GM23338 (cell line): ENCODE results near the gene KCNS3. TPM values are rescaled to one million over a fixed set of nuclear protein-coding genes. Genes with fewer than 3 reads are reported as not detected.

Source experiments
- ATAC-seq: fragments of 200-7000 bp; cut with Tn5 transposase; 3 replicates; pipeline ENCODE4 v1.9.1; 2020
- DNase-seq: peaks from one replicate; pipeline ENCODE4 v3.0.0-alpha.2; 2015; ENCODE audit warnings: low spot score
- H2AFZ ChIP-seq: fragments of 200-600 bp; sonication (generic); 2 replicates; pipeline ENCODE4 v1.8.0; 2016; ENCODE audit warnings: antibody characterized with exemption, mild to moderate bottlenecking, moderate library complexity
- H3F3A ChIP-seq: fragments of 200-600 bp; sonication (generic); replicated peaks from 2 replicates; pipeline ENCODE4 v1.8.0; 2017; ENCODE audit warnings: antibody characterized with exemption, mixed run types, low read depth
- H3K27ac ChIP-seq: fragments of 200-600 bp; sonication (generic); 2 replicates; pipeline ENCODE4 v1.6.1; 2016; ENCODE audit warnings: low read depth
- H3K27me3 ChIP-seq: fragments of 200-600 bp; sonication (generic); 2 replicates; pipeline ENCODE4 v1.8.0; 2016; ENCODE audit warnings: mild to moderate bottlenecking, mixed run types, moderate library complexity; ENCODE audit not compliant: insufficient read depth
- H3K36me3 ChIP-seq: fragments of 200-600 bp; sonication (generic); 2 replicates; pipeline ENCODE4 v1.8.0; 2016; ENCODE audit warnings: mild to moderate bottlenecking; ENCODE audit not compliant: insufficient read depth
- H3K4me1 ChIP-seq: fragments of 200-600 bp; sonication (generic); 2 replicates; pipeline ENCODE4 v1.8.0; 2016; ENCODE audit warnings: mild to moderate bottlenecking, moderate library complexity; ENCODE audit not compliant: insufficient read depth
- H3K4me2 ChIP-seq: fragments of 200-600 bp; sonication (generic); 2 replicates; pipeline ENCODE4 v1.7.1; 2017; ENCODE audit warnings: mixed run types
- H3K4me3 ChIP-seq: fragments of 200-600 bp; sonication (generic); 2 replicates; pipeline ENCODE4 v1.6.1; 2016; ENCODE audit warnings: mixed run types
- H3K79me2 ChIP-seq: fragments of 200-600 bp; sonication (generic); replicated peaks from 2 replicates; pipeline ENCODE4 v1.8.0; 2017; ENCODE audit warnings: mild to moderate bottlenecking; ENCODE audit not compliant: insufficient read depth
- H3K9me2 ChIP-seq: fragments of 200-600 bp; sonication (generic); 2 replicates; pipeline ENCODE4 v1.8.0; 2017; ENCODE audit not compliant: insufficient read depth
- H4K20me1 ChIP-seq: fragments of 200-600 bp; sonication (generic); replicated peaks from 2 replicates; pipeline ENCODE4 v1.8.0; 2017; ENCODE audit warnings: mild to moderate bottlenecking; ENCODE audit not compliant: insufficient read depth
- H3K27ac Mint-ChIP-seq: 2 replicates; pipeline ENCODE4 v1.8.0; 2020; ENCODE audit warnings: inconsistent platforms, mild to moderate bottlenecking, moderate library complexity, mixed read lengths
- H3K27me3 Mint-ChIP-seq: 3 replicates; pipeline ENCODE4 v1.8.0; 2022; ENCODE audit warnings: low read depth, mild to moderate bottlenecking, moderate library complexity, mixed read lengths, inconsistent platforms; ENCODE audit not compliant: insufficient read depth, poor library complexity
- H3K36me3 Mint-ChIP-seq: 3 replicates; pipeline ENCODE4 v1.8.0; 2021; ENCODE audit warnings: low read depth, mild to moderate bottlenecking, inconsistent platforms, moderate library complexity, mixed read lengths
- H3K4me1 Mint-ChIP-seq: 3 replicates; pipeline ENCODE4 v1.8.0; 2020; ENCODE audit warnings: mild to moderate bottlenecking, inconsistent platforms, mixed read lengths
- H3K4me3 Mint-ChIP-seq: 3 replicates; pipeline ENCODE4 v1.8.0; 2021; ENCODE audit warnings: moderate library complexity, mild to moderate bottlenecking, inconsistent platforms, mixed read lengths
- H3K9me3 Mint-ChIP-seq: 3 replicates; pipeline ENCODE4 v1.8.0; 2020; ENCODE audit warnings: moderate library complexity, mild to moderate bottlenecking, inconsistent platforms, mixed read lengths
- CTCF ChIP-seq, 2 experiments: fragments of 200-600 bp in 1 of 2; sonication (generic) in 1 of 2; conservative IDR thresholded peaks; 2 replicates each; pipeline versions ENCODE4 v1.5.1 to v1.6.1; 2016 to 2017; ENCODE audit warnings: antibody characterized with exemption in 2 of 2, low read depth in 2 of 2, mild to moderate bottlenecking in 2 of 2, moderate library complexity in 1 of 2
- EZH2 ChIP-seq: fragments of 200-600 bp; sonication (generic); IDR thresholded peaks from one replicate; pipeline ENCODE4 v1.8.0; 2017; ENCODE audit warnings: antibody characterized with exemption, mild to moderate bottlenecking, low read depth; ENCODE audit not compliant: unreplicated experiment
- JUNB ChIP-seq: IDR thresholded peaks from one replicate; pipeline ENCODE4 v1.6.1; 2016; ENCODE audit warnings: antibody characterized with exemption; ENCODE audit not compliant: unreplicated experiment
- NANOG ChIP-seq: IDR thresholded peaks from 2 replicates; pipeline ENCODE4 v1.6.1; 2016; ENCODE audit warnings: antibody characterized with exemption, borderline replicate concordance
- POLR2AphosphoS5 ChIP-seq: IDR thresholded peaks from 2 replicates; pipeline ENCODE4 v1.6.1; 2016; ENCODE audit warnings: antibody characterized with exemption, low read depth
- REST ChIP-seq: IDR thresholded peaks from one replicate; pipeline ENCODE4 v1.6.1; 2018; ENCODE audit warnings: antibody characterized with exemption; ENCODE audit not compliant: unreplicated experiment
- STAT1 ChIP-seq: IDR thresholded peaks from one replicate; pipeline ENCODE4 v1.6.1; 2016; ENCODE audit warnings: antibody characterized with exemption; ENCODE audit not compliant: unreplicated experiment
- ZNF114 ChIP-seq: fragments of 250-450 bp; sonication (Bioruptor Pico); IDR thresholded peaks from 2 replicates; pipeline ENCODE4 v1.5.0; 2020; ENCODE audit warnings: mild to moderate bottlenecking, moderate library complexity
- ZNF331 ChIP-seq: fragments of 250-450 bp; sonication (Bioruptor Pico); IDR thresholded peaks from 2 replicates; pipeline ENCODE4 v1.5.0; 2020; ENCODE audit warnings: low read depth, mild to moderate bottlenecking, moderate library complexity
- polyA plus RNA-seq: library from polyadenylated mRNA; unstranded; fragments of >200 nt; fragmentation: Nextera tagmentation; extraction: Ambion mirVana; gene quantifications from 2 replicates; pipeline ENCODE4 v1.2.1, GENCODE V29; 2016
- total RNA-seq: library from RNA; depleted of rRNA; stranded (reverse); fragments of >200 nt; shearing (Covaris generic); gene quantifications from 2 replicates; pipeline ENCODE4 v1.2.3, GENCODE V29; 2014
- TF ChIP-seq, protein P1 (sequence below): fragments of 250-450 bp; sonication (Bioruptor Pico); IDR thresholded peaks from 2 replicates; pipeline ENCODE4 v1.5.0; 2020; ENCODE audit warnings: mild to moderate bottlenecking, moderate library complexity

KCNS3 gene
- total and polyA plus RNA-seq, 2 experiments from 2014 or later, result 23.2 to 80.0 TPM

DNA sequence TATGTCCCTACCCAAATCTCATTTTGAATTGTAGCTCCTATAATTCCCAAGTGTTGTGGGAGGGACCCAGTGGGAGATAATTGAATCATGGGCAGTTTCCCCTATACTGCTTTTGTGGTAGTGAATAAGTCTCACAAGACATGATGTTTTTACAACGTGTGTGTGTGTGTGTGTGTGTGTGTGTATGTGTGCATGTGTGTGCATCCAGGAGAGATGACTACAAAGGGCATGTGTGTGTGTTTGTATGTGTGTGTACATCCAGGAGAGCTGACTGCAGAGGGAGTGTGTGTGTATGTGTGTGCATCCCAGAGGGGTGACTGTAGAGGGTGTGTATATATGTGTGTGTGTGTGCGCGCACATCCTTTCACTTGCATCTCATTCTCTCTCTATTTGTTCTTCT lies 86.7 kb downstream of the KCNS3 start (continued):
- TF ChIP-seq, protein P1, sequence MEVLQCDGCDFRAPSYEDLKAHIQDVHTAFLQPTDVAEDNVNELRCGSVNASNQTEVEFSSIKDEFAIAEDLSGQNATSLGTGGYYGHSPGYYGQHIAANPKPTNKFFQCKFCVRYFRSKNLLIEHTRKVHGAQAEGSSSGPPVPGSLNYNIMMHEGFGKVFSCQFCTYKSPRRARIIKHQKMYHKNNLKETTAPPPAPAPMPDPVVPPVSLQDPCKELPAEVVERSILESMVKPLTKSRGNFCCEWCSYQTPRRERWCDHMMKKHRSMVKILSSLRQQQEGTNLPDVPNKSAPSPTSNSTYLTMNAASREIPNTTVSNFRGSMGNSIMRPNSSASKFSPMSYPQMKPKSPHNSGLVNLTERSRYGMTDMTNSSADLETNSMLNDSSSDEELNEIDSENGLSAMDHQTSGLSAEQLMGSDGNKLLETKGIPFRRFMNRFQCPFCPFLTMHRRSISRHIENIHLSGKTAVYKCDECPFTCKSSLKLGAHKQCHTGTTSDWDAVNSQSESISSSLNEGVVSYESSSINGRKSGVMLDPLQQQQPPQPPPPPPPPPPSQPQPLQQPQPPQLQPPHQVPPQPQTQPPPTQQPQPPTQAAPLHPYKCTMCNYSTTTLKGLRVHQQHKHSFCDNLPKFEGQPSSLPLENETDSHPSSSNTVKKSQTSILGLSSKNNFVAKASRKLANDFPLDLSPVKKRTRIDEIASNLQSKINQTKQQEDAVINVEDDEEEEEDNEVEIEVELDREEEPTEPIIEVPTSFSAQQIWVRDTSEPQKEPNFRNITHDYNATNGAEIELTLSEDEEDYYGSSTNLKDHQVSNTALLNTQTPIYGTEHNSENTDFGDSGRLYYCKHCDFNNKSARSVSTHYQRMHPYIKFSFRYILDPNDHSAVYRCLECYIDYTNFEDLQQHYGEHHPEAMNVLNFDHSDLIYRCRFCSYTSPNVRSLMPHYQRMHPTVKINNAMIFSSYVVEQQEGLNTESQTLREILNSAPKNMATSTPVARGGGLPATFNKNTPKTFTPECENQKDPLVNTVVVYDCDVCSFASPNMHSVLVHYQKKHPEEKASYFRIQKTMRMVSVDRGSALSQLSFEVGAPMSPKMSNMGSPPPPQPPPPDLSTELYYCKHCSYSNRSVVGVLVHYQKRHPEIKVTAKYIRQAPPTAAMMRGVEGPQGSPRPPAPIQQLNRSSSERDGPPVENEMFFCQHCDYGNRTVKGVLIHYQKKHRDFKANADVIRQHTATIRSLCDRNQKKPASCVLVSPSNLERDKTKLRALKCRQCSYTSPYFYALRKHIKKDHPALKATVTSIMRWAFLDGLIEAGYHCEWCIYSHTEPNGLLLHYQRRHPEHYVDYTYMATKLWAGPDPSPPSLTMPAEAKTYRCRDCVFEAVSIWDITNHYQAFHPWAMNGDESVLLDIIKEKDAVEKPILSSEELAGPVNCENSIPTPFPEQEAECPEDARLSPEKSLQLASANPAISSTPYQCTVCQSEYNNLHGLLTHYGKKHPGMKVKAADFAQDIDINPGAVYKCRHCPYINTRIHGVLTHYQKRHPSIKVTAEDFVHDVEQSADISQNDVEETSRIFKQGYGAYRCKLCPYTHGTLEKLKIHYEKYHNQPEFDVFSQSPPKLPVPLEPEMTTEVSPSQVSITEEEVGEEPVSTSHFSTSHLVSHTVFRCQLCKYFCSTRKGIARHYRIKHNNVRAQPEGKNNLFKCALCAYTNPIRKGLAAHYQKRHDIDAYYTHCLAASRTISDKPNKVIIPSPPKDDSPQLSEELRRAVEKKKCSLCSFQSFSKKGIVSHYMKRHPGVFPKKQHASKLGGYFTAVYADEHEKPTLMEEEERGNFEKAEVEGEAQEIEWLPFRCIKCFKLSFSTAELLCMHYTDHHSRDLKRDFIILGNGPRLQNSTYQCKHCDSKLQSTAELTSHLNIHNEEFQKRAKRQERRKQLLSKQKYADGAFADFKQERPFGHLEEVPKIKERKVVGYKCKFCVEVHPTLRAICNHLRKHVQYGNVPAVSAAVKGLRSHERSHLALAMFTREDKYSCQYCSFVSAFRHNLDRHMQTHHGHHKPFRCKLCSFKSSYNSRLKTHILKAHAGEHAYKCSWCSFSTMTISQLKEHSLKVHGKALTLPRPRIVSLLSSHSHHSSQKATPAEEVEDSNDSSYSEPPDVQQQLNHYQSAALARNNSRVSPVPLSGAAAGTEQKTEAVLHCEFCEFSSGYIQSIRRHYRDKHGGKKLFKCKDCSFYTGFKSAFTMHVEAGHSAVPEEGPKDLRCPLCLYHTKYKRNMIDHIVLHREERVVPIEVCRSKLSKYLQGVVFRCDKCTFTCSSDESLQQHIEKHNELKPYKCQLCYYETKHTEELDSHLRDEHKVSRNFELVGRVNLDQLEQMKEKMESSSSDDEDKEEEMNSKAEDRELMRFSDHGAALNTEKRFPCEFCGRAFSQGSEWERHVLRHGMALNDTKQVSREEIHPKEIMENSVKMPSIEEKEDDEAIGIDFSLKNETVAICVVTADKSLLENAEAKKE (CRISPR knock-in tag), result no peak
- TF ChIP-seq STAT1, result no peak
- TF ChIP-seq JUNB, result no peak

DNA sequence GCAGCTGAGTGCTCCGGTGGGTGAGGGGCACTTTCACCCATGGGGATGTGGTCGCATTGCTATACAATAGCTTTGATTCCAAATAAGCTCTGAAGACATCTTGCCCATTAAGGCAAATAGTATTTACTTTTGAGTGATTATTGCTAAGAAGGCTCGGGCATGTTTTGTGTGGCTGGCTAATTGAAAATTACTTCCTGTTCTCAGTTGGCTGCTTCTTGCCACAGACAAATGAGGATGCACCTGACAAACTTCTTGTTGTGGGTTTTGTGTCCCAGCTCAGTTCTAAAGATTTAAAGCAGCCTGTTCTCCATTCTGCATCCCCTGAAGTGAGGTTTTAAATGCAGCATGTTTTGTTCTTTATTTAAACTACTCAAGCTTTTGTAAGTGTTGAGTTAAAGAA lies 88.3 kb downstream of the KCNS3 start:
- Histone ChIP-seq H3K79me2 (no peaks in the 10 kb centered on the region), H3K9me2 (no peaks in the 10 kb centered on the region), H4K20me1 (no peaks in the 10 kb centered on the region), H3F3A (no peaks in the 10 kb centered on the region), H3K4me1 (no peaks in the 10 kb centered on the region), H3K27me3 (no peaks in the 10 kb centered on the region), H3K36me3 (no peaks in the 10 kb centered on the region), H3K4me2 (no peak overlapping the region), H3K4me3 (no peak overlapping the region), H3K27ac (no peak overlapping the region), H2AFZ (no peak overlapping the region)
- Mint-ChIP-seq H3K36me3 (no peaks in the 10 kb centered on the region; the same call in 2 of the 3 replicates), H3K9me3 (no peaks in the 10 kb centered on the region; the same call in 2 of the 3 replicates), H3K27ac (no peak overlapping the region), H3K4me1 (peaks cover 5% of the 10 kb centered on the region), H3K27me3 (peaks cover 10% of the 10 kb centered on the region), H3K4me3 (no peak overlapping the region)
- no peak for ATAC-seq
- no peak for DNase-seq
- TF ChIP-seq ZNF331 (CRISPR knock-in tag) (no peak), REST (no peak), STAT1 (no peak), CTCF (conservative IDR thresholded peaks at IDR 0.05; ENCODE audit: low read depth in 2 of 2) (no peak), POLR2AphosphoS5 (no peak), EZH2 (no peak), NANOG (no peak), ZNF114 (CRISPR knock-in tag) (no peak)
